HFFc6 (cell line): ENCODE measurements around the gene CASKIN1. TPM values are rescaled to one million over a fixed set of nuclear protein-coding genes. Genes with fewer than 3 reads are reported as not detected.

ENCODE experiments used
- DNase-seq: peaks from one replicate; pipeline ENCODE4 v3.0.0-alpha.2; 2018
- H3K27ac Mint-ChIP-seq: 2 replicates; pipeline ENCODE4 v1.8.0; 2020; ENCODE audit warnings: mild to moderate bottlenecking, mixed read lengths
- H3K27me3 Mint-ChIP-seq: 2 replicates; pipeline ENCODE4 v1.8.0; 2021; ENCODE audit warnings: mild to moderate bottlenecking, moderate library complexity, mixed read lengths; ENCODE audit not compliant: insufficient read depth
- H3K36me3 Mint-ChIP-seq: 2 replicates; pipeline ENCODE4 v1.8.0; 2021; ENCODE audit warnings: low read depth, mixed read lengths
- H3K4me1 Mint-ChIP-seq: 2 replicates; pipeline ENCODE4 v1.8.0; 2020; ENCODE audit warnings: low read depth, mixed read lengths
- H3K4me3 Mint-ChIP-seq: 2 replicates; pipeline ENCODE4 v1.8.0; 2020; ENCODE audit warnings: mild to moderate bottlenecking, moderate library complexity, mixed read lengths
- H3K9me3 Mint-ChIP-seq: 2 replicates; pipeline ENCODE4 v1.8.0; 2020; ENCODE audit warnings: mild to moderate bottlenecking, mixed read lengths
- CTCF ChIP-seq: fragments of 200-600 bp; sonication (generic); IDR thresholded peaks from 2 replicates; pipeline ENCODE4 v1.5.0; 2021; ENCODE audit warnings: antibody characterized with exemption, mild to moderate bottlenecking
- long read RNA-seq: library from polyadenylated mRNA; unstranded; transcript quantifications from one replicate; pipeline ENCODE4 v2.0.0, GENCODE V29; 2019
- total RNA-seq, 6 experiments: library from RNA; stranded (reverse); fragmentation: NEBNext Ultra II Directional; extraction: Animal tissue kit (Norgen Biotek cat#: 25700); gene quantifications; 2 replicates in 1 of 6; 3 replicates in 5 of 6; pipeline ENCODE4 v1.2.3, GENCODE V29; 2021

CASKIN1 gene
- total RNA-seq: under 1 TPM; 0.06 to 0.56 (median 0.11) TPM
- long read RNA-seq: 0 reads

GRCh38 chr16:2196162-2196980 is at the start of gene CASKIN1:
Gene CASKIN1 (minus strand): TSS chr16:2196605. CDS start chr16:2196432, 173 bp downstream.
- Mint-ChIP-seq H3K4me1 (no peaks in the 10 kb centered on the region; the same call in 1 of the 2 replicates), H3K36me3 (no peaks in the 10 kb centered on the region), H3K27me3 (peaks cover 18% of the 10 kb centered on the region), H3K4me3 (no peak within 1 kb of the TSS), H3K9me3 (no peaks in the 10 kb centered on the region), H3K27ac (no peak within 1 kb of the TSS)
- no peak for TF ChIP-seq CTCF
- DNase-seq: no peak

- TF ChIP-seq CTCF: no peak
- no peaks in the 10 kb centered on the region for H3K27me3 Mint-ChIP-seq
- peaks cover 14% of the 10 kb centered on the region for H3K36me3 Mint-ChIP-seq
- no peak overlapping the region for H3K4me3 Mint-ChIP-seq
- H3K27ac Mint-ChIP-seq: no peak overlapping the region
- peaks cover 3% of the 10 kb centered on the region; the same call in 1 of the 2 replicates for H3K4me1 Mint-ChIP-seq
- H3K9me3 Mint-ChIP-seq: no peaks in the 10 kb centered on the region
- DNase-seq: no peak
Observed at GRCh38 chr16:2244926-2245795, 48.8 kb upstream of the CASKIN1 start.

- H3K4me3 Mint-ChIP-seq: no peak overlapping the region
- H3K4me1 Mint-ChIP-seq: no peaks in the 10 kb centered on the region
- peaks cover 14% of the 10 kb centered on the region for H3K36me3 Mint-ChIP-seq
- no peaks in the 10 kb centered on the region for H3K27me3 Mint-ChIP-seq
- no peak overlapping the region for H3K27ac Mint-ChIP-seq
- no peak; the same call in 1 of the 2 replicates for TF ChIP-seq CTCF
- no peak for DNase-seq
- H3K9me3 Mint-ChIP-seq: no peaks in the 10 kb centered on the region
Observed at GRCh38 chr16:2244301-2244700, 47.9 kb upstream of the CASKIN1 start.

- peaks cover 14% of the 10 kb centered on the region for H3K36me3 Mint-ChIP-seq
Observed at GRCh38 chr16:2243781-2244180, 47.4 kb upstream of the CASKIN1 start.

More at GRCh38 chr16:2243781-2244180, 47.4 kb upstream of the CASKIN1 start:
- no peak for DNase-seq
- Mint-ChIP-seq H3K27me3 (no peaks in the 10 kb centered on the region), H3K27ac (no peak overlapping the region), H3K4me1 (no peaks in the 10 kb centered on the region), H3K9me3 (no peaks in the 10 kb centered on the region), H3K4me3 (no peak overlapping the region)
- no peak for TF ChIP-seq CTCF
